Ammon's horn (tissue), 1 donor: ENCODE data around the gene GRN.
A peak's percentile ranks its signal among the peaks of the same experiment; 100 is the strongest.

ENCODE experiments used
- DNase-seq: peaks from one replicate; pipeline ENCODE4 v3.0.0-alpha.2; 2016; ENCODE audit warnings: low spot score

The GRN gene

DNA sequence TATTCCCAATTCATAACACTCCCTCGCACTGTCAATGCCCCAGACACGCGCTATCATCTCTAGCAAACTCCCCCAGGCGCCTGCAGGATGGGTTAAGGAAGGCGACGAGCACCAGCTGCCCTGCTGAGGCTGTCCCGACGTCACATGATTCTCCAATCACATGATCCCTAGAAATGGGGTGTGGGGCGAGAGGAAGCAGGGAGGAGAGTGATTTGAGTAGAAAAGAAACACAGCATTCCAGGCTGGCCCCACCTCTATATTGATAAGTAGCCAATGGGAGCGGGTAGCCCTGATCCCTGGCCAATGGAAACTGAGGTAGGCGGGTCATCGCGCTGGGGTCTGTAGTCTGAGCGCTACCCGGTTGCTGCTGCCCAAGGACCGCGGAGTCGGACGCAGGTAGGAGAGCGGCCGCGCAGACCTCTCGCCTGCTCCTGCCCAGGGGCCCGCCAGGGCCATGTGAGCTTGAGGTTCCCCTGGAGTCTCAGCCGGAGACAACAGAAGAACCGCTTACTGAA, at the start of gene GRN:
Gene GRN (plus strand): TSS at position 364 of the 515 bp plus-strand sequence. CDS start 3,863 bp downstream, outside the sequence.
- peak; percentile 99 for DNase-seq

DNA sequence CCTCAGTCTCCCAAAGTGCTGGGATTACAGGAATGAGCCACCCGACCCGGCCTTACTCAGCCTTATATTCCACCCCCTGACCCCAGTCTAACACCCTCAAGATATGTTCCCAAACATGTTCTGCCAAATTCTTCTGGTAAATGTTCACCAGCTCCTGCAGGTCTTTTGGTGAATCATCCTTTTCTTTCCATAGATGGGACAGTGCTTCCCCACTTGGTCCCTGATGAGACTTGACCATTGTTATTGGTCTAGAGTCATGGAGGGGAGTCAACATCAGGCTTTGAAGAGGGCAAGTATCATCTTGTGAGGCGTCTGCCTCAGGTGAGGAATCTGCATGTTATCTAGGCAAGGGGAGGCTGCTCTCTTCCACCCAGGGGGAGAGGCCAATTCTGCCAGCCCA, 47.1 kb upstream of the GRN start:
- no peak for DNase-seq

DNA sequence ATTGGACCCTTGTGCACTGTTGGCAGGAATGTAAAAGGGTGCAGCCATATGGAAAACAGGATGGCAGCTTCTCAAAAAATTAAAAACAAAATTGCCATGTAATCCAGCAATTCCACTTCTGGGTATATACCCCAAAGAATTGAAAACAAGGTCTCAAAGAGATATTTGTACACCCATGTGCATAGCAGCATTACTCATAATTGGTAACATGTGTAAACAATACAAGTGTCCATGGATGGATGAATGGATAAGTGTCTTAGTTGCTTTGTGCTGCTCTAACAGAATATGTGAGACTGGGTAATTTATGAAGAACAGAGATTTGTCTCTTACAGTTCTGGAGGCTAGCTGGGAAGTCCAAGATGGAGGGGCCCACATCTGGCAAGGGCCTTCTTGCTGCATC, 40.5 kb upstream of the GRN start:
- DNase-seq = no peak

DNA sequence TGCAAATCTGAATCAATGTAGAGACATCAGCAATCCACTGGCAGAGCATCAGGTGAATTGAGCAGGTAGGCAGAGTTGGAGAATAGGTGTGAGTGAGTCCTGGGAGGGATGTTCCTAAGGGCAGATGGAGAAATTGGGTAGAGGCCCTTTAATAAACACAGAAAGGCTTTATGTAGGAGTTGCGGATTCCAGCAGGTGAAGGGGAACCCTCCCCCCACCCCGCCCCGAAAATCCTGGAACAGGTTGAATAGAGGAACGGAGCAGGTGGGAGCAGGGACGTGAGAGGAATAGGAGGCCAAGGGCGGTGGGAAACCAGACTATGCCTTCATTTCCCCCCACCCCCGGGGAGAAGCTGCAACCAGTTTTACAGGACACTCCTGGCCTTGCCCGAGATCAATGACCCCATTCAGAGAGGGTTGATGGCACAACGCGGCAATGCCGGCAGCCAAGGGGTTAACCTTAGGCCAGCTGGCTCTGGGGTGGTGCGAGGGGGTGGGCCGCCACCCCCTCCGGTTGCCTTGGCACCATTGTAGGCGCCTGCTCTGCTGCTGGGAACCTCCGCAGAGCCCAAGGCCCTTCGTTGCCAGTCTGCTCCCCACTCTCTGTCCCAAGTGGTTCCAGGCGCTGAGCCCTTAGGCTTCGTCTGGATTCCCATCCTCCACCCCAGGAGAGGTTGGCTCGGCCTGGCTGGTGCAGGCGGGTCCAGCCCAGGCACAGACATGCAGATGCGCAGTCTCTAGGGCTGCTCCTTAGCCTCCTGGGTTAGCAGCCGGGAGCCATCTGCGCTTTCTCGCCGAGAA, 37.5 kb upstream of the GRN start:
- DNase-seq = peak; percentile 85

DNA sequence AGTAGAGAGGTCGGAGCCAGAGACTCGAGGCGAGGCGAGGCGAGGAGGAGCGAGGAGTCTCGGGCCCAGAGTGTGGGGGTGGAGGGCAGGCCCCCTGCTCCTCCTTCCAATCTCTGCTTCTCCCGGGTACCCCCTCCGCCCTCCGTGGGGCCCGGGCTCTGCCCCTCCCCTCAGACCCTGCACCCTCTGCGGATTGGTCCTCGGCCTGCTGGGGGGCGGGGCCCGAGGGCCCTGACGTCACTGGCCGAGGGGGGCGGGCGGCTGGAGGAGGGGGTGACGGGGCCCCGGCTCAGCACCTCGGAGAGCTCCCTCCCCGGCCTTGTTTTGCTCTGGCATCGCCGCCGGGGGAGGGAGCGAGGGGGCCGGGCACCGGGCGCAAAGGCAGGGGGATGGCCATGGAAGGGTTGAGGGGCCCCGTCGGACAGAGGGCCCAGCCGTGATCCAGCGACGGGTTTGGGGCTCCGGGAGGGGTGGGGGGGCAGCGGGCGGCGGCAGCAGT, 36.7 kb upstream of the GRN start, which contains the start of gene RUNDC3A:
Gene RUNDC3A (plus strand): TSS at position 282 of the 499 bp plus-strand sequence. CDS start 232 bp downstream, outside the sequence.
- peak; percentile 93 for DNase-seq

DNA sequence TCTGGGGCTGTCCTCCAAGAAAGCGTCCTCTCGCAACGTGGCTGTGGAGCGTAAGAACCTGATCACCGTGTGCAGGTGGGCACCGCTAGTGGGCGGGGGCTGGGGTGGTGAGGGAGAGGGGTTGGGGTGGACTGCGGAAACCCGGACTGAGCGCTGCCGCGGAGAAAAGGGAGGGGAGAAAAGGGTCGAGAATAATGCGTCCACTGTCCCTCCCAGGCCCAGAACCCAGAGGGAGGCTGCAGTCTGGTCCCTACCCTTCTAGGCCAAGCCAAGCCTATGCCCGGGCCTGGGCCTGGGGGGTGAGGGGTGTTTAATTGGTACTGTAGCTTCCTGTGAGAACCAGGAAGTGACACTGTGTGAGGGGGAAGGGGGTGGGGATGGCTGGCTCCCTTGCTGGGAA, 36.2 kb upstream of the GRN start:
- DNase-seq = peak; percentile 60

DNA sequence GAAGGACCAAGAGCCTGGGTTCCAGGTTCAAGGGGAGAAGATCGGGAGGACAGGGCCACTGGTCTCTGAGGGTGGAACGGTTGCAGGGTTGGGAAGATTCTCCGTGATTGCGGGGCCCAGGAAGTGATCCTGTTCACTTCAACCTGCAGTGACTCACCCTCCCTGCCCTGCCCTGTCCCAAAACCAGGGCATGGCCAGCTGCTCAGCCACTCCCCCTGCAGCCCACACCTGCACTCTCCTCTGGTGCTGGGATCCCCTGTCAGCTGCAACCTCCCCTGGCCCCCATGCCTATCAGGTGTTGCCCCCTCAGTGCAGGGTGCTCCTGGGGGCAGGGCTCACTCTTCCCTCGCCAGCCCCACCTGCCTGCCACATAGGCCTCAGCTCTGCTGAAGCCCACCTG, 35.6 kb upstream of the GRN start:
- DNase-seq = no peak

DNA sequence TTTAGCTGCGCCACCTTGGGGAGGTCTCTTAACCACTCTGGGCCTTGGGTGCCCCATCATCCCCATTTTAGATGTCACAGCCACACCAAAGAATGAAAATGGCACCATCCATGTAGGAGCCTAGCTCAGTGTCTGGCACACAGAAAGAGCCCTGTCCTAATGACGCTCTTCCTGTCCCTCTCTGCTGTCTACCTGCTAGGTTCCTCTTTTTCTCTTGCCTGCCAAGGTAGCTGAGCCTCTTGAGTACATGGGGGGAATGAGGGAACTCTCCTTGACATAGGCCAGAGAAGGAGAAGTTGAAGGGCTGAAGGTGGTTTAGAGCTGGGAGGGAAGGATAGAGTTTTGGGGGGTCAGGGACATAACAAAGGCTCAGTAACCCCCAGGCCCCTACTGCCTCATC, 34.9 kb upstream of the GRN start:
- DNase-seq = no peak

DNA sequence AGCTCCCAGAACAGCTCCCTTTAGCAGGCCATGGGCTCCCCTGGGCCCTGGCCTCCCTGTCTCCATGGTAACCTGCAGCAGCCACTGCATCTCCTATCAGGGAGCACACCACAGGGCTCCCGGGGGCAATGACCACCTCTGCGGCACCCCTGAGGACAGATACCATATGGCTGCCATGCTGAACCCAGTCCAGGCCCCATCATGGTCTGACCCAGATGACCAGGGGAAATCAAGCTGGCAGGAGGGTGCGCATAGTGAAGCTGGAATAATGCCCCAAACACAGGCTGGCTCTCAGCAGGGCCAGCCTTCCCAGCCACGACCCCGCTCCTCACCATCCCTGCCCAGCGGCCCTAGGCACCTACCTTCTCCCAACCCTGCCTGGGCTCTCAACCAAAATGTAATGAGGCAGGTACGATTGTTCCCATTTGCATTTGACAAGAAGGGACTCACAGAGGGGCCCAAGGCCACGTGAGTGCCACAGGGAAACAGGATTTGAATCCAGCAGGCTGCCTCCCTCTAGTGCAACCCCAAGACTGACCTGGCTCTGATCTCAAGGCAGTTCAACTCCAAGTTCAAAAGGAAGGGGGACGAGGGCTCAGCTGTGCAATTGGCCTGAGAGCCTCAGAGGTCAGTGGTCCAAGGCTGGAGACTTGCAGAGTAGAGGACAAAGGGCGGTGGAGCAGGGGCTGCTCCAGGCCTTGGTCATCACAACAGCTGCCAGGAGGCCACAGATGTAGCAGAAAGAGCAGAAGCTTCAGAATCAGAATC, 34.3 kb upstream of the GRN start:
- DNase-seq = no peak

DNA sequence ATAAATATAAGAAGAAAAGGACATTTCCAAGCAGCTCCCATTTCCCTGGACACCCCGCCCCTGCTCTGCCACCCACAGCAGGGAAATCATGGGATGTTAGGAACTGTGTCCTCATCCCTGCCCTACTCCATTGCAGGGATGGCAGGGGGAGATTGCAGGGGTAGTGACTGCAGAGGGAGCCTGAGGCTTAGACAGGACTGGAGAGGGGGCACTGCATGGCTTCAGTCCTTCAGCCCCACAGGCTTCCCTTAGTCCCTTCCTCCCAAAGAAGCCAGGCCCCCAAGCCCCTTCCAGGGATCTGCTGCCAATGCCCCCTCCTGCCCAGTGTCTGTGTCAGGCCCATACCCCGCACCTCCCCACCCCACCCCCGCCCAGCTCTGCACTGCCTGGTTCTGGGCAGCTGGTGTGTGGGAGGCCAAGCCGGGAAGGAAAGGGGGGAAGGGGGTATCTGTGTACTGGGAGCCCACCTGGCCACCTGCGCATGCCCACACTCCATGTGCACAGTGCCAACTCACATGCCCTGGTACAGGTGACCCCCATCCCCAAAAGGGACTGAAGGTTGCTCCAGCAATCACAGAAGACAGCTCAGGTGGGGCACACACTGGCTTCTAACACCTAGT, 33.4 kb upstream of the GRN start:
- DNase-seq = no peak

DNA sequence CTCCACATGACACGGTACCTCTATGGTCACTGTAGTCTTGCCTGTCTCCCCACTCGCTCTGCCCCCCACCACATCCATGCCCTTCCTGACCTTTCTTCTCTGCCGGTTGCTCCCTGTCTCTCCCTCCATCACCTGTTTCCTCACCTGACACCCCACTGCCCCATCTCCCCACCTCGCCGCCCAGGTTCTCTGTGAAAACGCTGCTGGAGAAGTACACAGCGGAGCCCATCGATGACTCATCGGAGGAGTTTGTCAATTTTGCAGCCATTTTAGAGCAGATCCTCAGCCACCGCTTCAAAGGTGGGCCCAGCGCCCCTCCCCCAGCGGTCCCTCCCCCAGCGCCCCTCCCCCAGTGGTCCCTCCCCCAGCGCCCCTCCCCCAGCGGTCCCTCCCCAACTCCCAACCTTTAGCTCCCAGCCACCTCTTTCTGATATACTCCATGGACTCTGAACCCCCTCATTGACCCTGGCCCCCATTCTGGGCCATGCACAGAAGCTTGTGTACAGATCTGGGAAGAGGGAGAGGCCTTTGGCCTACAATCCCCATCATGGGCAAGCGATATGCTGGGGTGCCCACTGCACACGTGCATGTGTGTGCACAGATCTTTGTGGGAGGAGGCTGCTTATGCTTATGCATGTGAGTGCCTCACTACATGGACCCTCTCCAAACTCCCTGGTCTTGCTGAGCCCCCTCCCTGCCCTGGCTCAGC, 32.6 kb upstream of the GRN start:
- no peak for DNase-seq

DNA sequence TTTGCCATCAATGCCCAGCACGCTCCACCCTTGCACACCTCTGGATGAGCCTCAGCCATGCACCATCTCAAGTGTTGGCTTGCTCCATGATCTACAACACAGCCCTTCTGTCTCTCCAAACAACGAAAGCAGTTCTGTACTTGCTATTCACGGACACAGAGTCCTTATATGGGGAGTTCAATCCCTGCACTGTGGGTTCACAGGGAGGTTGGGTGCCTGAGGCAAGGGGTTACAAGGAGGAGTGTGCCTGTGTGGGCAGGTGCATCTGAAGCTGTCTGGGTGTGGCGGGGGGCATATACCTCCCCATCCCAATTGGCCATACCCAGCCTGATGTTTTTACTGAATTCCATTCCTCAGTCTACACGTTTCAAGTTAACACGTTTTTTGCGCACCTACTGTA, 31.1 kb upstream of the GRN start:
- no peak for DNase-seq

DNA sequence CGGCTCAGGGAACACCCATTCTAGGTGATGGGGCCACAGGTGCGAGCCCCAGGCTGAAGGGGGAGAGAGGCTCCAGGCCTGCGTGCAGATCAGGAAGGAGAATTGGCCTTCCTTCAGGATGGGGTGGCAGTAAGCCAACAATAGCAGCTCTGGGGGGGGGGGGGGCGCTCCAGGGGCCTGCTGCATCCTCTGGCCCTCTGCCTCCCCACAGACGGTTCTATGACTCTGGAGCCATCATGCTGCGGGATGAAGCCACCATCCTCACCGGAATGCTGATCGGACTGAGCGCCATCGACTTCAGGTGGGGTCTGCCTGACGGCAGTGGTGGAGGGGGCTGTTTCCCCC, 30.6 kb upstream of the GRN start:
- no peak for DNase-seq

DNA sequence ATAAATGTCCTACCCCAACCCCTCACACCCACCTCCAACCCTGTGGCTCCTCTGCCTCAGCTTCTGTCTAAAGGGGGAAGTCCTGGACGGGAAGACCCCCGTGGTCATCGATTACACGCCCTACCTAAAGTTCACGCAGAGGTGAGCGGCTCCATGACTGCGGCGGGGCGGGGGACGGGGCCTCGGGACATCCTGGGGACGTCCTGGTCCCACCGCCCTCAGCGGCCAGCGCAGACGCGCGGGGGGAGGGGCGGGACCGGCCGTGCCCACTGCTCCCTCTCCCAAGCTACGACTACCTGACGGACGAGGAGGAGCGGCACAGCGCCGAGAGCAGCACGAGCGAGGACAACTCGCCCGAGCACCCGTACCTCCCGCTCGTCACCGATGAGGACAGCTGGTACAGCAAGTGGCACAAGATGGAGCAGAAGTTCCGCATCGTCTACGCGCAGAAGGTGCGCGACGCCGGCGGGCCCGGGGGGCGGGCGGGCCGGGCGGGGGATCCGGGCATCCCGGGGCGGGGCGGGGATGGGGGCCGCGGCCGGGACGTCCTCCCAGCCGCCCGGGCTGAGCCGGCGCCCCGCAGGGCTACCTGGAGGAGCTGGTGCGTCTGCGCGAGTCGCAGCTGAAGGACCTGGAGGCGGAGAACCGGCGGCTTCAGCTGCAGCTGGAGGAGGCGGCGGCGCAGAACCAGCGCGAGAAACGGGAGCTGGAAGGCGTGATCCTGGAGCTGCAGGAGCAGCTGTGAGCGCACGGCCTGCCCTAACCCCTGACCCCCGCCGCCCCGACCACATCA, 30.0 kb upstream of the GRN start:
- DNase-seq = no peak

DNA sequence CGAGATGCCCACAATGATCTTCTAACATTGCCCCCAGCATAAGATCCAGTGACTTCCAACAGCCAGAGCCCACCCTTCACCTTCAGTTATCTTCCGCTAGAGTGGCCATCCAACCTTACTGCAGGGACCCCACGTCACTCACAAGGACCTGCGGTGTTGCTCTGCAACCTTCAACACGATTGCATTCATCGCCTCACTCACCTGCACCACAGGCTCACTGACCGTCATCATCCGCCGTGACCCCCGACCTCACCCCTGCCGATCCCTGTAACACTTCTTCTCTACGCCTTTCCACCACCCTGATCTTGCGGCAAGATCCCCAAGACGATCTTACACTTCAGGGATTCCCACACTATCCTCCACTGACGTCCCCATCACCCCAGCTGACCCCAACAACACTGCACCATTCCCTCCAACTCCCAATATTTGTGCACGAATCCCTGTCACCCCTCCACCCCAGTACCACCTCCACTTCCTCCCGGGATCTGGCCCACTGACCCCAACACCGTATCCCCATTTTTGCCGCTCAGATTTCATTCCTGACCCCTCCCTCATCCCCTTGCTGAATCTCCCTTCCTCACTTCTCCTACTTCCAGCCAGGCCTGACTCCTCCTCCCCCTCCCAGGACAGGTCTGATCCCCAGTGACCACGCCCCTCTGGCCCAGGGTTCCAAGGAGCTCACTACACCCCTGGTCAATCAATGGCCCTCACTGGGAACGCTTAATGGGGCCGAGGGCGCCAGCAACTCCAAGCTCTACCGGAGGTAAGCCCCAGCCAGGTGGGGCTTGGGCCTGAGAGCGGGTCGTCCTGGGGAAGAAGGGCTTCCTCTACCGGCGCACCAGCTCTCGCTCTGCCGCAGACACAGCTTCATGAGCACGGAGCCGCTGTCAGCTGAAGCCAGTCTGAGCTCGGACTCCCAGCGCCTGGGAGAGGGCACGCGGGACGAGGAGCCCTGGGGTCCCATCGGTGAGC, 29.1 kb upstream of the GRN start:
- DNase-seq = no peak

DNA sequence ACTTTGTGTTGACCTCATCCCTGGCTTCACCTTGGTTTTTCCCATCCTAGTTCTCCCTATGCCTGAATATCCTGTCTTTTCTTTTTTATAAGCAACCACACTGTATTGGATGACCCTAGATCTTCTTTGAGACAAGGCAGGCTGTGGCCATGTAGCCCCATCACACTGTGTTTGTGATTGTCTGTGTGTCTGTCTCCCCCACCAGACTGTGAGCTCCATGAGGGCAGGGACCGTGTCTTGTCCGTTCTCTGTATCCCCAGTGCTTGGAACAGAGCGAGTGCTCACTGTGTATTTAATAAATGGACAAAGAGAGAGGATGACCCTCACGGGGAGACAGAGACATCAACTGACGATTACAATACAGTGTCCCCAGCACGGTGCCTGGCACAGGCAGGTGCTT, 27.6 kb upstream of the GRN start:
- no peak for DNase-seq

DNA sequence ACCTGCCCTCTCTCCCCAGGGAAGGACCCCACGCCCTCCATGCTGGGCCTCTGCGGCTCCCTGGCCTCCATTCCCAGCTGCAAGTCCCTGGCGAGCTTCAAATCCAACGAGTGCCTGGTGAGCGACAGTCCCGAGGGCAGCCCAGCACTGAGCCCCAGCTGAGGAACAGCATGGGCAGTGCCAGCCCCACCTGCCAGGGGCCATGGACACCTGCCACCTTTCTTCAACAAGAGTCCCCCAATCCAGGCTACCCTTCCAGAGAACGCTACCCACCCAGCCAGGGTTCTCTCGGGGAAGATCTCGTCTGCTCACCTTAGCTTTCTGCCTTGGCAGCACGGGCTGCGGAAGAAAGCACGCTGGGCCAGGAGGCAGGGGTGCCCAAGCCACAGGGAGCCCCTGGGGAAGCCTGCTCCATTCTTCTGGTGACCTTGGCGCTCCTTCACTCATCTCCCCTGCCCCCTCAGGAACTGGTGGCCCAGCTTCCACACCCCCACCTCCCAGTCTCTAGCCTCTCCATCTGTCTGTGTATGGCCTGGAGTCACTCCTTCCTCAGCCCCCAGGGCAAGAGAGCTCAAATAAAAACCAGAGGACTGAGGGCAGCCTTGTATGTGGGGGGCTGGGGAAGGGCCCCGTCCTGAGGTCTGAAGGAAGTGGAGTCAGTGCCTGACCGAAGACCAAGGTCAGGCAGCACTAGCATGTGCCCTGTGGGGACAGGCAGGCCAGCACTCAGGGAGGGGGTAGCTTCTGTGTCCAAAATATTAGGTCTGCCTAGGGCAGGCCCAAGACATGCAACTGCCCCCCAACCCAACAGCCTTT, 26.8 kb upstream of the GRN start:
- DNase-seq = no peak

DNA sequence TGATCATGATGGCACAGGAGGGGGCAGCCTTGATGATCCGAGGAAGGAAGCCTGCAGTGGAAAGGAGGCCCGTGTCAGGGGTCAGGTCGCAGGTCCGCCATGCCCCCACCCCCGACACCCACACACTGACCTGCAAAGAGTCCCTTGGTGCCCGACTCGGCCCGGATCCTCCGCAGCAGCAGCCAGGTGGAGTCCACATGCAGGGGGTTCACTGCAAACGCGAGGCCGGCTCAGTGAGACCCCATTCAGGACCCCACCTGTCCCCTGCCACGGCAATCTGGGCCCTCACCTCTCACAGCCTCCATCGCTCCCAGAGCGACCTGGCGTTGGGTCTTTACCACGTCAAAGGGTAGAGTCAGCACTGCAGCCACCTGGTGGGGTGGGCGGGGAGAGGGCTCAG, 25.0 kb upstream of the GRN start:
- no peak for DNase-seq
